ENCODE data around the gene SLC22A7. TPM values are rescaled to one million over a fixed set of nuclear protein-coding genes. Genes with fewer than 3 reads are reported as not detected.

Gene SLC22A7
- total RNA-seq, 3 donors from 2014 or later (not counting 1 experiment from before 2014, with no cell fraction given) = not detected

DNA sequence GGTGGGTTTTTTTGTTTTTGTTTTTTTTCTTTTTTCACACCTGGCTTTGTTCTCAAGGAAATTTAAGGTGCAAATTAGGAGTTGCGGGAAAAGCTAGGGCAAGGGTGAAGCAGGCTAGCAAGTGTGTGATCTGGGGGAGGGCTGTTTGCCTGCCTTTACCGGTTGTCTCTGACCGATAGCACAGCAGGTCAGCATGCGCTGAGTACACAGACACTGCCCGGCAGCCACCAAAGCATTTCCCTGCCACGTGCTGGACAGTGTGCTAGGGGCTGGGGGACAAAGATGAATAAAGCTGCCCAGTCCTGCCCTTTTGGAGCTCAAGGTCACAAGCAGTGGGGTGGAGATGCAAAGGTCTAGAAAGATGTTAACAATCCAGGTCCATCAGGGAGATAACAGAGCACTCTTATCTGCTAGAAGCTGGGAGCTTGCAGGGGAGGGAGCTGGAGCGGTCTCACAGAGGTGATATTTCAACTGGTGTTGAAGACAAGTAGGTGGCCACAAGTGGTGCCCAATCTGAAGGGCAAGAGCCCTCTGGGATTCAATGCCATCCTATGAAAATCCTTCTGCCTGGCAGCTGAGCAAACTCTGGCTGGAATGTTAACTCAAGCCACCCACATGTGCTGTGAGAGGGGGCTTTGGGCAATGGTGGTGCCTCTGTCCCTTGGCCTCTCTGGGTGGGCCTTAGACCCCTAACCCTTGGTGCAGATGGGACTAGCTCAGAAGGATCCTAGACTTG is 30.3 kb upstream of the SLC22A7 start:
- Histone ChIP-seq H3K27me3 (ENCODE audit: control insufficient read depth, insufficient read depth, low read length) (peaks cover 10% of the 10 kb centered on the region), H3K27ac (ENCODE audit: low read length) (no peak overlapping the region), H3K4me1 (ENCODE audit: control insufficient read depth, insufficient read depth, low read length) (peaks cover 14% of the 10 kb centered on the region), H3K9me3 (ENCODE audit: control insufficient read depth, insufficient read depth, low read length) (no peaks in the 10 kb centered on the region), H3K36me3 (ENCODE audit: control insufficient read depth, insufficient read depth, low read length) (no peaks in the 10 kb centered on the region), H3K4me3 (ENCODE audit: low read length) (no peak overlapping the region)
- peak overlapping the region; percentile 37 for H3K4me3 Mint-ChIP-seq
- no peaks in the 10 kb centered on the region for H3K9me3 Mint-ChIP-seq
- intact Hi-C loops (cut with micrococcal nuclease) = no loop called here
- DNase-seq (no peak), ATAC-seq (no peak)
- H3K27me3 Mint-ChIP-seq (ENCODE audit: low read depth in 2 of 2) = peaks cover 9 to 20% of the 10 kb centered on the region in 2 donors
- H3K36me3 Mint-ChIP-seq = no peaks in the 10 kb centered on the region
- H3K27ac Mint-ChIP-seq = no peak overlapping the region
- H3K4me1 Mint-ChIP-seq = peaks cover 6 to 16% of the 10 kb centered on the region in 2 donors
- 93% methylated on average over 7 of the region's 7 CpGs for WGBS (ENCODE audit: insufficient coverage)
- TF ChIP-seq, protein P1, sequence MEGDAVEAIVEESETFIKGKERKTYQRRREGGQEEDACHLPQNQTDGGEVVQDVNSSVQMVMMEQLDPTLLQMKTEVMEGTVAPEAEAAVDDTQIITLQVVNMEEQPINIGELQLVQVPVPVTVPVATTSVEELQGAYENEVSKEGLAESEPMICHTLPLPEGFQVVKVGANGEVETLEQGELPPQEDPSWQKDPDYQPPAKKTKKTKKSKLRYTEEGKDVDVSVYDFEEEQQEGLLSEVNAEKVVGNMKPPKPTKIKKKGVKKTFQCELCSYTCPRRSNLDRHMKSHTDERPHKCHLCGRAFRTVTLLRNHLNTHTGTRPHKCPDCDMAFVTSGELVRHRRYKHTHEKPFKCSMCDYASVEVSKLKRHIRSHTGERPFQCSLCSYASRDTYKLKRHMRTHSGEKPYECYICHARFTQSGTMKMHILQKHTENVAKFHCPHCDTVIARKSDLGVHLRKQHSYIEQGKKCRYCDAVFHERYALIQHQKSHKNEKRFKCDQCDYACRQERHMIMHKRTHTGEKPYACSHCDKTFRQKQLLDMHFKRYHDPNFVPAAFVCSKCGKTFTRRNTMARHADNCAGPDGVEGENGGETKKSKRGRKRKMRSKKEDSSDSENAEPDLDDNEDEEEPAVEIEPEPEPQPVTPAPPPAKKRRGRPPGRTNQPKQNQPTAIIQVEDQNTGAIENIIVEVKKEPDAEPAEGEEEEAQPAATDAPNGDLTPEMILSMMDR (IDR thresholded peaks at IDR 0.05) = no peak

DNA sequence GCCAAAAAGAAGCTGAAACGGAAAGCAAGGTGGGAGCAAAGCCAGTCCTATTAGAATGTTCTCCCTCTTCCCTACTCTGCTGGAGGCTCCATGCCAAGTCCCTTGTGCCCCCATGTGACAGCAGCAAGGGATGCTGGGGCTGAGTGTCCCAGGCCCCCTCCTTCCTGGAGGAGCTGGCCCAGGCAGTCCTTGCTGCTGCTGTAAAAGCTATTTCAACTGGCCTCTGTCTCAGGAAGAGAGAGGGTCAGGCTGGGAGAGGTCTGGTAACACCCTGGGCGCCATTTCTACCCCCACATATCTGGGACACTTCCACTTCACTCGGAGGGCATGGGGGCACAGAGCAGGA is 29.7 kb upstream of the SLC22A7 start:
- Mint-ChIP-seq H3K4me3 (no peak overlapping the region), H3K9me3 (no peaks in the 10 kb centered on the region), H3K27me3 (ENCODE audit: low read depth in 2 of 2) (peaks cover 12 to 20% of the 10 kb centered on the region in 2 donors), H3K36me3 (no peaks in the 10 kb centered on the region), H3K4me1 (peaks cover 6 to 16% of the 10 kb centered on the region in 2 donors), H3K27ac (no peak overlapping the region)
- Histone ChIP-seq H3K4me1 (ENCODE audit: control insufficient read depth, insufficient read depth, low read length) (peaks cover 14% of the 10 kb centered on the region), H3K27ac (ENCODE audit: low read length) (no peak overlapping the region), H3K9me3 (ENCODE audit: control insufficient read depth, insufficient read depth, low read length) (no peaks in the 10 kb centered on the region), H3K27me3 (ENCODE audit: control insufficient read depth, insufficient read depth, low read length) (peaks cover 10% of the 10 kb centered on the region), H3K36me3 (ENCODE audit: control insufficient read depth, insufficient read depth, low read length) (no peaks in the 10 kb centered on the region), H3K4me3 (ENCODE audit: low read length) (no peak overlapping the region)
- intact Hi-C loops (cut with micrococcal nuclease) = no loop called here
- DNase-seq = no peak
- TF ChIP-seq, protein P1 (IDR thresholded peaks at IDR 0.05) = no peak
- 59% methylated on average over 3 of the region's 3 CpGs for WGBS (ENCODE audit: insufficient coverage)
- no peak for ATAC-seq

DNA sequence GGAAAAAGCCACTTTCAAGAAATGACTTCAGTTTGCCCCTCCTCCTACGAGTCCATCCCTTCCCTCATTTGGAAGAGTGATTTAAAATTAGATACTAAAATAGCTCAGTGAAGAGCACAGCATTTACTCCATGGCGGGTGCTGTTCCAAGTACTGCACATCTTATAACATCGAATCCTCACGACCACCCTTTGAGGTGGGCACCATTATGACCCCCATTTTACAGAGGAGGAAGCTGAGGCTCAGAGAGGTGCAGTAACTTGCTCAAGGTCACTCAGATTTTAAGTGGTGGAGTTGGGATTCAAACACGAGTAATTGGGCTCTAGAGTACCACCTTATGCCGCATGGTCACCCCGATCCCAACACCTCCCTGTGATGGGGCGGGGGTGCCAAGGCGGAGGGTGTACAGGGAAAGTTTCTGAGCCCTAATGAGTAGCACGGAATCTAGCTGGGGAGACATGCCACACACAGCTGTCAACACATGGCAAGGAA is 29.2 kb upstream of the SLC22A7 start:
- no peak for DNase-seq
- no peak for ATAC-seq
- Mint-ChIP-seq H3K36me3 (no peaks in the 10 kb centered on the region), H3K27ac (peak overlapping the region in 1 of 2 donors; percentile 31), H3K4me3 (peak overlapping the region; percentile 76), H3K4me1 (peaks cover 6 to 14% of the 10 kb centered on the region in 2 donors), H3K9me3 (no peaks in the 10 kb centered on the region), H3K27me3 (ENCODE audit: low read depth in 2 of 2) (peaks cover 12 to 16% of the 10 kb centered on the region in 2 donors)
- H3K27me3 ChIP-seq (ENCODE audit: control insufficient read depth, insufficient read depth, low read length) = peaks cover 10% of the 10 kb centered on the region
- 88% methylated on average over 9 of the region's 10 CpGs for WGBS (ENCODE audit: insufficient coverage)
- no peak overlapping the region for H3K27ac ChIP-seq (ENCODE audit: low read length)
- TF ChIP-seq, protein P1 (IDR thresholded peaks at IDR 0.05) = no peak
- no peak overlapping the region for H3K4me3 ChIP-seq (ENCODE audit: low read length)
- intact Hi-C loops (cut with micrococcal nuclease) = no loop called here
- no peaks in the 10 kb centered on the region for H3K9me3 ChIP-seq (ENCODE audit: control insufficient read depth, insufficient read depth, low read length)
- no peaks in the 10 kb centered on the region for H3K36me3 ChIP-seq (ENCODE audit: control insufficient read depth, insufficient read depth, low read length)
- H3K4me1 ChIP-seq (ENCODE audit: control insufficient read depth, insufficient read depth, low read length) = peaks cover 14% of the 10 kb centered on the region

Measured in natural killer cell (primary cell).